SK-N-SH (cell line): ENCODE data around the gene ARHGEF1. TPM values are rescaled to one million over a fixed set of nuclear protein-coding genes. Genes with fewer than 3 reads are reported as not detected.

ENCODE experiments used
- CTCF ChIA-PET: fragments of 300-600, 350-600 bp; formaldehyde crosslinking; extraction: SDS; loops from one replicate; lab custom pipeline; 2021; lab: Yijun Ruan, JAX
- POLR2A ChIA-PET: fragments of 350-600 bp; sonication (Branson Sonifier 250); formaldehyde crosslinking; extraction: SDS; loops from one replicate; lab custom pipeline; 2020; ENCODE audit warnings: antibody characterized with exemption, inconsistent platforms; lab: Yijun Ruan, JAX
- DNase-seq: peaks from one replicate; pipeline ENCODE4 v3.0.0; 2012
- H2AFZ ChIP-seq: fragments of 200-600 bp; sonication (generic); 2 replicates; pipeline ENCODE4 v1.8.1; 2016; ENCODE audit warnings: antibody characterized with exemption, mild to moderate bottlenecking, low read depth
- H3F3A ChIP-seq: fragments of 200-600 bp; sonication (generic); replicated peaks from 2 replicates; pipeline ENCODE3; 2016; ENCODE audit warnings: antibody characterized with exemption, mild to moderate bottlenecking; ENCODE audit not compliant: insufficient read depth
- H3K27ac ChIP-seq, 2 experiments: fragments of 200-500 bp in 1 of 2; fragments of 200-600 bp in 1 of 2; sonication (Bioruptor generic) in 1 of 2; sonication (generic), shearing (Covaris generic) in 1 of 2; 2 replicates each; pipeline versions ENCODE4 v1.5.1 to v1.6.1; 2014 to 2016; ENCODE audit warnings: low read depth in 2 of 2, inconsistent platforms in 1 of 2, low read length in 1 of 2, mild to moderate bottlenecking in 1 of 2, mixed read lengths in 1 of 2
- H3K27me3 ChIP-seq: fragments of 200-600 bp; sonication (generic), shearing (Covaris generic); 2 replicates; pipeline ENCODE4 v1.6.1; 2016; ENCODE audit warnings: mixed run types; ENCODE audit not compliant: insufficient read depth
- H3K36me3 ChIP-seq, 2 experiments: fragments of 200-500 bp in 1 of 2; fragments of 200-600 bp in 1 of 2; sonication (Bioruptor generic) in 1 of 2; sonication (generic) in 1 of 2; replicated peaks in 1 of 2; 2 replicates each; pipeline versions ENCODE3 to v1.5.1; 2014 to 2016; ENCODE audit warnings: low read length in 1 of 2, mild to moderate bottlenecking in 1 of 2; ENCODE audit not compliant: insufficient read depth in 2 of 2, control insufficient read depth in 1 of 2
- H3K4me1 ChIP-seq, 2 experiments: fragments of 200-500 bp in 1 of 2; fragments of 200-600 bp in 1 of 2; sonication (Bioruptor generic) in 1 of 2; sonication (generic), shearing (Covaris generic) in 1 of 2; 2 replicates each; pipeline versions ENCODE4 v1.5.1 to v1.6.1; 2014 to 2016; ENCODE audit warnings: low read depth in 1 of 2, low read length in 1 of 2, mixed run types in 1 of 2; ENCODE audit not compliant: insufficient read depth in 2 of 2, control insufficient read depth in 1 of 2
- H3K4me2 ChIP-seq: fragments of 200-600 bp; sonication (generic), shearing (Covaris generic); 2 replicates; pipeline ENCODE4 v1.6.1; 2017; ENCODE audit warnings: mixed run types
- H3K4me3 ChIP-seq, 2 experiments: fragments of 200-500 bp in 1 of 2; fragments of 200-600 bp in 1 of 2; sonication (Bioruptor generic) in 1 of 2; sonication (generic), shearing (Covaris generic) in 1 of 2; 2 replicates each; pipeline versions ENCODE4 v1.5.1 to v1.8.1; 2014 to 2016; ENCODE audit warnings: low read depth in 2 of 2, inconsistent platforms in 1 of 2, low read length in 1 of 2, mild to moderate bottlenecking in 1 of 2, mixed read lengths in 1 of 2, moderate library complexity in 1 of 2
- H3K79me2 ChIP-seq: fragments of 200-600 bp; sonication (generic); 2 replicates; pipeline ENCODE4 v1.8.1; 2017; ENCODE audit warnings: mild to moderate bottlenecking; ENCODE audit not compliant: insufficient read depth
- H3K9ac ChIP-seq: fragments of 200-600 bp; sonication (generic); 2 replicates; pipeline ENCODE4 v1.6.1; 2017; ENCODE audit warnings: mixed run types
- H3K9me2 ChIP-seq: fragments of 200-600 bp; sonication (generic); 2 replicates; pipeline ENCODE4 v1.6.1; 2017; ENCODE audit warnings: mixed run types
- H3K9me3 ChIP-seq: fragments of 200-600 bp; sonication (generic); 2 replicates; pipeline ENCODE4 v1.6.1; 2017; ENCODE audit warnings: mixed run types, mild to moderate bottlenecking, moderate library complexity
- H4K20me1 ChIP-seq: fragments of 200-600 bp; sonication (generic); 2 replicates; pipeline ENCODE4 v1.6.1; 2017; ENCODE audit warnings: mild to moderate bottlenecking, mixed run types; ENCODE audit not compliant: insufficient read depth
- CHD2 ChIP-seq: fragments of 150-350 bp; IDR thresholded peaks from 2 replicates; pipeline ENCODE4 v1.6.1; 2018; ENCODE audit warnings: low read length; ENCODE audit not compliant: partially characterized antibody
- FOXJ3 ChIP-seq: sonication (generic); formaldehyde crosslinking; IDR thresholded peaks from 2 replicates; pipeline ENCODE4 v1.5.1; 2020; ENCODE audit warnings: mild to moderate bottlenecking, missing genetic modification reagents
- FOXM1 ChIP-seq: IDR thresholded peaks from 2 replicates; pipeline ENCODE4 v1.4.0; 2012; ENCODE audit warnings: low read depth, mild to moderate bottlenecking
- GABPA ChIP-seq: IDR thresholded peaks from 2 replicates; pipeline ENCODE4 v1.4.0; 2012; ENCODE audit warnings: low read depth, mild to moderate bottlenecking
- RFX5 ChIP-seq: IDR thresholded peaks from 2 replicates; pipeline ENCODE4 v1.6.1; 2012; ENCODE audit warnings: mild to moderate bottlenecking, improper control_type of control experiment, low read length
- RXRA ChIP-seq: IDR thresholded peaks from 2 replicates; pipeline ENCODE4 v1.4.0; 2012; ENCODE audit warnings: low read depth, mild to moderate bottlenecking, borderline replicate concordance
- SMC3 ChIP-seq: IDR thresholded peaks from 2 replicates; pipeline ENCODE4 v1.6.1; 2012; ENCODE audit warnings: low read depth, low read length, improper control_type of control experiment
- TCF12 ChIP-seq: IDR thresholded peaks from 2 replicates; pipeline ENCODE4 v1.4.0; 2012
- TEAD4 ChIP-seq: IDR thresholded peaks from 2 replicates; pipeline ENCODE4 v1.4.0; 2012; ENCODE audit warnings: mild to moderate bottlenecking, borderline replicate concordance; ENCODE audit not compliant: insufficient read depth
- YY1 ChIP-seq: IDR thresholded peaks from 2 replicates; pipeline ENCODE4 v1.4.0; 2012; ENCODE audit warnings: low read depth, mild to moderate bottlenecking
- WGBS: methylation state at CpG from one replicate; pipeline ENCODE4 v1.1.6; 2017; ENCODE audit warnings: low lambda C conversion rate; 5-methylcytosine and 5-hydroxymethylcytosine counted together
- polyA plus RNA-seq, 3 experiments: library from polyadenylated mRNA; depleted of rRNA; stranded (reverse); fragments of >200 nt; gene quantifications; 2 replicates each; pipeline ENCODE4 v1.2.3, GENCODE V29; 2012
- TF ChIP-seq, protein P1 (sequence below): IDR thresholded peaks from 2 replicates; pipeline ENCODE4 v1.6.1; 2012; ENCODE audit warnings: mild to moderate bottlenecking, low read depth, low read length, moderate library complexity
- TF ChIP-seq, protein P2 (sequence below): fragments of 200-600 bp; sonication (generic); IDR thresholded peaks from 2 replicates; pipeline ENCODE4 v1.6.1; 2017; ENCODE audit warnings: antibody characterized with exemption, mild to moderate bottlenecking, moderate library complexity
- TF ChIP-seq, protein P3 (sequence below): IDR thresholded peaks from 2 replicates; pipeline ENCODE4 v1.4.0; 2012; ENCODE audit warnings: low read depth, borderline replicate concordance

The ARHGEF1 gene
- polyA plus RNA-seq, 1 of the 3 experiments (the other 2 are of a cell fraction): 102 TPM

DNA sequence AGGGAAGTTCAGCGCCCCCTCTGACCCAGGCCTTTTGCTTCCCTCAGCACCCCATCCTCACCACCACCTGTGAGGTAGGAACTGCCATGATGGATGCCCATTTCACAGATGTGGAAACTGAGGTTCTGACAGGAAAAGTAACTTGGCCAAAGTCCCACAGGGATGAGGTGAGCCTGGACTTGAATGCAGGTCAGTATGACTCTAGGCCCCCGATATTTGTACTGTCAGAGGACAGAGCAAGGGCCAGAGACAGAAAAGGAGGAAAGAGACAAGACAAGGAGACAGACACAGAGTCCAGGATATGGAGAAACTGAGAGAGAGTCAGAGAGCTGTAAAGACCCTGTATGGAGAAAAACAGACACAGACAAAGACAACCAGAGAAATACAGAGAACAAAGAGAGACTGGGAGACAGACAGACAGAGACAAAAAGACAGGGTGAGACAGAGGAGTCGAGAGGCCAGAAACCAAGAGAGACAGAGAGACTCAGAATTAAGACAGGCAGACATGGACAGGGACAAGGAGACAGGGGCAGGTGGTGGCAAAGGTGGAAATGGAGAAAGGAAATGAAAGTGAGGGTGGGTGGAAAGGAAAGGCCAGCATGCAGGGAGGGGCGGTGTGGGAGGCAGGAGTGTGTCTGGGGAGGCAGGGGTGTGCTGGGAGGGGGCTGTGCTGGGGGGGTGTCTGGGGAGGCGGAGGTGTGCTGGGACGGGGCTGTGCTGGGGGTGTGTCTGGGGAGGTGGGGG is 40.2 kb downstream of the ARHGEF1 start:
- no peak overlapping the region for H2AFZ ChIP-seq
- TF ChIP-seq, protein P1, sequence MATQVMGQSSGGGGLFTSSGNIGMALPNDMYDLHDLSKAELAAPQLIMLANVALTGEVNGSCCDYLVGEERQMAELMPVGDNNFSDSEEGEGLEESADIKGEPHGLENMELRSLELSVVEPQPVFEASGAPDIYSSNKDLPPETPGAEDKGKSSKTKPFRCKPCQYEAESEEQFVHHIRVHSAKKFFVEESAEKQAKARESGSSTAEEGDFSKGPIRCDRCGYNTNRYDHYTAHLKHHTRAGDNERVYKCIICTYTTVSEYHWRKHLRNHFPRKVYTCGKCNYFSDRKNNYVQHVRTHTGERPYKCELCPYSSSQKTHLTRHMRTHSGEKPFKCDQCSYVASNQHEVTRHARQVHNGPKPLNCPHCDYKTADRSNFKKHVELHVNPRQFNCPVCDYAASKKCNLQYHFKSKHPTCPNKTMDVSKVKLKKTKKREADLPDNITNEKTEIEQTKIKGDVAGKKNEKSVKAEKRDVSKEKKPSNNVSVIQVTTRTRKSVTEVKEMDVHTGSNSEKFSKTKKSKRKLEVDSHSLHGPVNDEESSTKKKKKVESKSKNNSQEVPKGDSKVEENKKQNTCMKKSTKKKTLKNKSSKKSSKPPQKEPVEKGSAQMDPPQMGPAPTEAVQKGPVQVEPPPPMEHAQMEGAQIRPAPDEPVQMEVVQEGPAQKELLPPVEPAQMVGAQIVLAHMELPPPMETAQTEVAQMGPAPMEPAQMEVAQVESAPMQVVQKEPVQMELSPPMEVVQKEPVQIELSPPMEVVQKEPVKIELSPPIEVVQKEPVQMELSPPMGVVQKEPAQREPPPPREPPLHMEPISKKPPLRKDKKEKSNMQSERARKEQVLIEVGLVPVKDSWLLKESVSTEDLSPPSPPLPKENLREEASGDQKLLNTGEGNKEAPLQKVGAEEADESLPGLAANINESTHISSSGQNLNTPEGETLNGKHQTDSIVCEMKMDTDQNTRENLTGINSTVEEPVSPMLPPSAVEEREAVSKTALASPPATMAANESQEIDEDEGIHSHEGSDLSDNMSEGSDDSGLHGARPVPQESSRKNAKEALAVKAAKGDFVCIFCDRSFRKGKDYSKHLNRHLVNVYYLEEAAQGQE: no peak
- no peak for TF ChIP-seq RXRA
- TF ChIP-seq YY1: no peak
- no peak for TF ChIP-seq FOXM1
- no peak for TF ChIP-seq TEAD4
- no peak for TF ChIP-seq CHD2
- TF ChIP-seq, protein P2, sequence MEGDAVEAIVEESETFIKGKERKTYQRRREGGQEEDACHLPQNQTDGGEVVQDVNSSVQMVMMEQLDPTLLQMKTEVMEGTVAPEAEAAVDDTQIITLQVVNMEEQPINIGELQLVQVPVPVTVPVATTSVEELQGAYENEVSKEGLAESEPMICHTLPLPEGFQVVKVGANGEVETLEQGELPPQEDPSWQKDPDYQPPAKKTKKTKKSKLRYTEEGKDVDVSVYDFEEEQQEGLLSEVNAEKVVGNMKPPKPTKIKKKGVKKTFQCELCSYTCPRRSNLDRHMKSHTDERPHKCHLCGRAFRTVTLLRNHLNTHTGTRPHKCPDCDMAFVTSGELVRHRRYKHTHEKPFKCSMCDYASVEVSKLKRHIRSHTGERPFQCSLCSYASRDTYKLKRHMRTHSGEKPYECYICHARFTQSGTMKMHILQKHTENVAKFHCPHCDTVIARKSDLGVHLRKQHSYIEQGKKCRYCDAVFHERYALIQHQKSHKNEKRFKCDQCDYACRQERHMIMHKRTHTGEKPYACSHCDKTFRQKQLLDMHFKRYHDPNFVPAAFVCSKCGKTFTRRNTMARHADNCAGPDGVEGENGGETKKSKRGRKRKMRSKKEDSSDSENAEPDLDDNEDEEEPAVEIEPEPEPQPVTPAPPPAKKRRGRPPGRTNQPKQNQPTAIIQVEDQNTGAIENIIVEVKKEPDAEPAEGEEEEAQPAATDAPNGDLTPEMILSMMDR: no peak
- no peak for TF ChIP-seq FOXJ3 (CRISPR knock-in tag)
- no peak for TF ChIP-seq SMC3
- TF ChIP-seq, protein P3, sequence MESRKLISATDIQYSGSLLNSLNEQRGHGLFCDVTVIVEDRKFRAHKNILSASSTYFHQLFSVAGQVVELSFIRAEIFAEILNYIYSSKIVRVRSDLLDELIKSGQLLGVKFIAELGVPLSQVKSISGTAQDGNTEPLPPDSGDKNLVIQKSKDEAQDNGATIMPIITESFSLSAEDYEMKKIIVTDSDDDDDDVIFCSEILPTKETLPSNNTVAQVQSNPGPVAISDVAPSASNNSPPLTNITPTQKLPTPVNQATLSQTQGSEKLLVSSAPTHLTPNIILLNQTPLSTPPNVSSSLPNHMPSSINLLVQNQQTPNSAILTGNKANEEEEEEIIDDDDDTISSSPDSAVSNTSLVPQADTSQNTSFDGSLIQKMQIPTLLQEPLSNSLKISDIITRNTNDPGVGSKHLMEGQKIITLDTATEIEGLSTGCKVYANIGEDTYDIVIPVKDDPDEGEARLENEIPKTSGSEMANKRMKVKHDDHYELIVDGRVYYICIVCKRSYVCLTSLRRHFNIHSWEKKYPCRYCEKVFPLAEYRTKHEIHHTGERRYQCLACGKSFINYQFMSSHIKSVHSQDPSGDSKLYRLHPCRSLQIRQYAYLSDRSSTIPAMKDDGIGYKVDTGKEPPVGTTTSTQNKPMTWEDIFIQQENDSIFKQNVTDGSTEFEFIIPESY: no peak
- TF ChIP-seq TCF12: no peak
- no peak for TF ChIP-seq RFX5
- TF ChIP-seq GABPA: no peak
- TF ChIP-seq, all 33 proteins: peak for 0
- no peak for DNase-seq
- no peaks in the 10 kb centered on the region for H3K36me3 ChIP-seq
- H3K4me3 ChIP-seq: no peak overlapping the region
- H3K27ac ChIP-seq: no peak overlapping the region
- H3K9me2 ChIP-seq: no peaks in the 10 kb centered on the region
- CTCF ChIA-PET: no interaction called here
- POLR2A ChIA-PET: interaction anchor here (0.8 kb wide), 1 partner anchor 12 kb away, joined by 3 read pairs; no protein-coding TSS in a partner anchor
- WGBS: 37% methylated on average over 6 of the region's 6 CpGs
- no peaks in the 10 kb centered on the region for H4K20me1 ChIP-seq
- no peaks in the 10 kb centered on the region for H3K9me3 ChIP-seq
- H3K9ac ChIP-seq: no peak overlapping the region
- no peaks in the 10 kb centered on the region for H3F3A ChIP-seq
- H3K4me2 ChIP-seq: no peak overlapping the region
- no peaks in the 10 kb centered on the region for H3K27me3 ChIP-seq
- no peaks in the 10 kb centered on the region; a peak in 1 of 4 replicates for H3K4me1 ChIP-seq
- H3K79me2 ChIP-seq: no peaks in the 10 kb centered on the region
